GM12875 (cell line): ENCODE results near the gene HES1.
"Not testable (repeated sequence)": the region's sequence is repeated elsewhere in the genome, so short reads cannot be mapped to it uniquely, and the experiment has no call there.

Experiments used
- H3K4me3 ChIP-seq: one replicate; pipeline ENCODE4 v1.5.1; 2011; ENCODE audit warnings: low read depth, low read length, control low read depth
- TF ChIP-seq, protein P1 (sequence below): IDR thresholded peaks from 2 replicates; pipeline ENCODE4 v1.5.1; 2011; ENCODE audit warnings: low read depth, mild to moderate bottlenecking, control low read depth, inconsistent platforms, low read length, moderate library complexity, borderline replicate concordance; ENCODE audit not compliant: insufficient read depth

The HES1 gene

GRCh38 chr3:194121891-194122631 is 13.9 kb upstream of the HES1 start:
- TF ChIP-seq, protein P1, sequence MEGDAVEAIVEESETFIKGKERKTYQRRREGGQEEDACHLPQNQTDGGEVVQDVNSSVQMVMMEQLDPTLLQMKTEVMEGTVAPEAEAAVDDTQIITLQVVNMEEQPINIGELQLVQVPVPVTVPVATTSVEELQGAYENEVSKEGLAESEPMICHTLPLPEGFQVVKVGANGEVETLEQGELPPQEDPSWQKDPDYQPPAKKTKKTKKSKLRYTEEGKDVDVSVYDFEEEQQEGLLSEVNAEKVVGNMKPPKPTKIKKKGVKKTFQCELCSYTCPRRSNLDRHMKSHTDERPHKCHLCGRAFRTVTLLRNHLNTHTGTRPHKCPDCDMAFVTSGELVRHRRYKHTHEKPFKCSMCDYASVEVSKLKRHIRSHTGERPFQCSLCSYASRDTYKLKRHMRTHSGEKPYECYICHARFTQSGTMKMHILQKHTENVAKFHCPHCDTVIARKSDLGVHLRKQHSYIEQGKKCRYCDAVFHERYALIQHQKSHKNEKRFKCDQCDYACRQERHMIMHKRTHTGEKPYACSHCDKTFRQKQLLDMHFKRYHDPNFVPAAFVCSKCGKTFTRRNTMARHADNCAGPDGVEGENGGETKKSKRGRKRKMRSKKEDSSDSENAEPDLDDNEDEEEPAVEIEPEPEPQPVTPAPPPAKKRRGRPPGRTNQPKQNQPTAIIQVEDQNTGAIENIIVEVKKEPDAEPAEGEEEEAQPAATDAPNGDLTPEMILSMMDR: no peak
- H3K4me3 ChIP-seq: no peak overlapping the region

- no peak overlapping the region for H3K4me3 ChIP-seq
- TF ChIP-seq, protein P1: no peak
These were observed 12.2 kb upstream of the HES1 start for GRCh38 chr3:194123726-194124125.

GRCh38 chr3:194124193-194124592 is 11.8 kb upstream of the HES1 start:
- H3K4me3 ChIP-seq: no peak overlapping the region
- TF ChIP-seq, protein P1: no peak

GRCh38 chr3:194125442-194125841 is 10.5 kb upstream of the HES1 start:
- H3K4me3 ChIP-seq: no peak overlapping the region
- TF ChIP-seq, protein P1: no peak

DNA sequence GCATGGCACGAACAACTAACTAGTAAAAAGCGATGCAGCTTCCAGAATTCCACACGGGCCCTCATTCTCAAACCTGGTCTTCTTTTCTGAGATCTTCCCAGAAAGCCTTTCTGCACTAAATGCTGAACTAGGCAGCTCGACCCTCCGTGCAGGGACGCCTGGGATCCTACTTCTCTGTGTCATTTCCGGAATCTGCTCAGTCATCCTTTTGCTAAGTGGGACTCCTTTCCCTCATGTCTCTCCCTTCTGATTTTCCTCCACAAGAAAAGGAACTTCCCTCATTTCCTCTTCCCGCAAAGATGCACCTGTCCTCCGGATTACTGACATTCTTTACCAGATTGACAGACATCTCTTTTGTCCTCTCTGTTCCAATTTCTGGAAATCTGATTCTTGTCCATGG is 9.2 kb upstream of the HES1 start:
- TF ChIP-seq, protein P1: no peak
- H3K4me3 ChIP-seq: no peak overlapping the region

DNA sequence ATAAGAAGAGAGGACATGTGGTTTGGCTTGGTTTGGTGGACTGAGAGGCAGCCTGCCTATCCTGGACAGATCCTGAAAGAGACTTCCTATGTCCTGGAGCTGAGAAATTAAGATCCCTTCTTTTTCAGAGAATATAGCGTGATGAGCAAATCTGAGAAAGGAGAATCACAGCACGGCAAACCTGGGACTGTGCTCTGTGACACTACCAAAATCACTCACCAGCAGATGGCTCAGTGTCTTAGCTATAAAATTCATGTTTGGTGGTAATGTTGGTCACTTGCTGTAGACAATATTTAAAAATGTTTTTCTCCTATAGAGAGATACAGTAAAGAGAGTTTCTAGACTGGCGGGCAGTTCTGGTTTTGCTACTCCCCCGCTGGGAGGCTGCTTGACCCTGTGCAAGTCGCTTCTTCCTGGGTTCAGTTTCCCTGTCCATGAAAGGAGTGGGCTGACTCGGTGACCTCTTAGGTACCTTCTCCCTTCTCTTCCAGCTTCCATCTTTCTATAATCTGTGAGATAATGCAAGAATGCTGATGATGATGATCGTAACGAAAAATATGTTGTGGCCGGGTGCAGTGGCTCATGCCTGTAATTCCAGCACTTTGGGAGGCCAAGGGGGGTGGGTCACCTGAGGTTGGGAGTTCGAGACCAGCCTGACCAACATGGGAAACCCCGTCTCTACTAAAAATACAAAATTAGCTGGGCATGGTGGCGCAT is 7.6 kb upstream of the HES1 start:
- TF ChIP-seq, protein P1: no peak

GRCh38 chr3:194128919-194129295 is 7.0 kb upstream of the HES1 start:
- H3K4me3 ChIP-seq: not testable (repeated sequence)

More for the DNA sequence above, 7.6 kb upstream of the HES1 start:
- H3K4me3 ChIP-seq: no peak overlapping the region
